Measurements from ENCODE around the gene GPATCH8.
"Not testable (repeated sequence)": the region's sequence is repeated elsewhere in the genome, so short reads cannot be mapped to it uniquely, and the experiment has no call there.

Gene GPATCH8

GRCh38 chr17:44394112-44394511, 109.1 kb downstream of the GPATCH8 start:
- H3K9me3 ChIP-seq (ENCODE audit: low read length); H3K4me1 ChIP-seq (ENCODE audit: insufficient read depth, low read length); H2AFZ ChIP-seq (ENCODE audit: low read depth, low read length); H3K4me3 ChIP-seq (ENCODE audit: low read length); H3K27me3 ChIP-seq (ENCODE audit: insufficient read depth, low read length): not testable (repeated sequence)
- H3K36me3 ChIP-seq (ENCODE audit: insufficient read depth, low read length) = peaks cover 39% of the 10 kb centered on the region

GRCh38 chr17:44390250-44390870, 112.8 kb downstream of the GPATCH8 start:
- Histone ChIP-seq H3K4me3 (ENCODE audit: low read length) (no peak overlapping the region), H3K27me3 (ENCODE audit: insufficient read depth, low read length) (no peaks in the 10 kb centered on the region), H3K4me1 (ENCODE audit: insufficient read depth, low read length) (peaks cover 4% of the 10 kb centered on the region), H3K36me3 (ENCODE audit: insufficient read depth, low read length) (peaks cover 5% of the 10 kb centered on the region), H3K9me3 (ENCODE audit: low read length) (no peaks in the 10 kb centered on the region), H2AFZ (ENCODE audit: low read depth, low read length) (no peak overlapping the region)

GRCh38 chr17:44389723-44390202, 113.4 kb downstream of the GPATCH8 start:
- H3K4me3 ChIP-seq (ENCODE audit: low read length) = no peak overlapping the region
- H3K36me3 ChIP-seq (ENCODE audit: insufficient read depth, low read length) = peaks cover 2% of the 10 kb centered on the region

GRCh38 chr17:44389281-44389680, 113.9 kb downstream of the GPATCH8 start, which contains the start of gene ITGA2B:
Gene ITGA2B, minus strand, starts transcription at chr17:44389649. Its CDS starts 176 bp downstream, at chr17:44389473.
- Histone ChIP-seq H3K4me3 (ENCODE audit: low read length) (no peak within 1 kb of the TSS), H3K4me1 (ENCODE audit: insufficient read depth, low read length) (peaks cover 9% of the 10 kb centered on the region), H3K27me3 (ENCODE audit: insufficient read depth, low read length) (no peaks in the 10 kb centered on the region), H3K36me3 (ENCODE audit: insufficient read depth, low read length) (peaks cover 2% of the 10 kb centered on the region), H2AFZ (ENCODE audit: low read depth, low read length) (no peak within 1 kb of the TSS), H3K9me3 (ENCODE audit: low read length) (no peaks in the 10 kb centered on the region)

More at GRCh38 chr17:44389723-44390202, 113.4 kb downstream of the GPATCH8 start:
- Histone ChIP-seq H3K9me3 (ENCODE audit: low read length) (no peaks in the 10 kb centered on the region), H3K4me1 (ENCODE audit: insufficient read depth, low read length) (peaks cover 7% of the 10 kb centered on the region), H2AFZ (ENCODE audit: low read depth, low read length) (no peak overlapping the region), H3K27me3 (ENCODE audit: insufficient read depth, low read length) (no peaks in the 10 kb centered on the region)

- Histone ChIP-seq H3K27me3 (ENCODE audit: insufficient read depth, low read length) (no peaks in the 10 kb centered on the region), H3K4me1 (ENCODE audit: insufficient read depth, low read length) (peaks cover 9% of the 10 kb centered on the region), H3K4me3 (ENCODE audit: low read length) (no peak overlapping the region), H3K9me3 (ENCODE audit: low read length) (no peaks in the 10 kb centered on the region), H3K36me3 (ENCODE audit: insufficient read depth, low read length) (peaks cover 2% of the 10 kb centered on the region), H2AFZ (ENCODE audit: low read depth, low read length) (no peak overlapping the region)
These were observed 115.4 kb downstream of the GPATCH8 start for GRCh38 chr17:44387804-44388203.

- no peaks in the 10 kb centered on the region for H3K27me3 ChIP-seq (ENCODE audit: insufficient read depth, low read length)
- H3K4me3 ChIP-seq (ENCODE audit: low read length) = no peak overlapping the region
These were observed 117.1 kb downstream of the GPATCH8 start for GRCh38 chr17:44386182-44386525.

GRCh38 chr17:44385287-44386181, 117.7 kb downstream of the GPATCH8 start:
- Histone ChIP-seq H3K4me3 (ENCODE audit: low read length) (peak overlapping the region; percentile 50), H3K9me3 (ENCODE audit: low read length) (no peaks in the 10 kb centered on the region), H3K36me3 (ENCODE audit: insufficient read depth, low read length) (no peaks in the 10 kb centered on the region), H2AFZ (ENCODE audit: low read depth, low read length) (peak overlapping the region; percentile 77), H3K27me3 (ENCODE audit: insufficient read depth, low read length) (no peaks in the 10 kb centered on the region), H3K4me1 (ENCODE audit: insufficient read depth, low read length) (peaks cover 9% of the 10 kb centered on the region)

More at GRCh38 chr17:44386182-44386525, 117.1 kb downstream of the GPATCH8 start:
- H3K4me1 ChIP-seq (ENCODE audit: insufficient read depth, low read length) = peaks cover 9% of the 10 kb centered on the region
- no peak overlapping the region for H2AFZ ChIP-seq (ENCODE audit: low read depth, low read length)
- no peaks in the 10 kb centered on the region for H3K9me3 ChIP-seq (ENCODE audit: low read length)
- H3K36me3 ChIP-seq (ENCODE audit: insufficient read depth, low read length) = no peaks in the 10 kb centered on the region

GRCh38 chr17:44384823-44385286, 118.4 kb downstream of the GPATCH8 start:
- Histone ChIP-seq H3K27me3 (ENCODE audit: insufficient read depth, low read length) (no peaks in the 10 kb centered on the region), H3K36me3 (ENCODE audit: insufficient read depth, low read length) (no peaks in the 10 kb centered on the region), H3K4me3 (ENCODE audit: low read length) (peak overlapping the region; percentile 43), H3K4me1 (ENCODE audit: insufficient read depth, low read length) (peaks cover 9% of the 10 kb centered on the region), H3K9me3 (ENCODE audit: low read length) (no peaks in the 10 kb centered on the region), H2AFZ (ENCODE audit: low read depth, low read length) (peak overlapping the region; percentile 77)

- Histone ChIP-seq H3K4me3 (ENCODE audit: low read length) (no peak overlapping the region), H3K27me3 (ENCODE audit: insufficient read depth, low read length) (no peaks in the 10 kb centered on the region), H3K36me3 (ENCODE audit: insufficient read depth, low read length) (no peaks in the 10 kb centered on the region), H2AFZ (ENCODE audit: low read depth, low read length) (peak overlapping the region; percentile 77), H3K9me3 (ENCODE audit: low read length) (no peaks in the 10 kb centered on the region), H3K4me1 (ENCODE audit: insufficient read depth, low read length) (peaks cover 9% of the 10 kb centered on the region)
These were observed 118.9 kb downstream of the GPATCH8 start for GRCh38 chr17:44384281-44384822.

GRCh38 chr17:44383861-44384260, 119.3 kb downstream of the GPATCH8 start:
- H3K27me3 ChIP-seq (ENCODE audit: insufficient read depth, low read length) = no peaks in the 10 kb centered on the region
- H3K9me3 ChIP-seq (ENCODE audit: low read length) = no peaks in the 10 kb centered on the region
- no peak overlapping the region for H2AFZ ChIP-seq (ENCODE audit: low read depth, low read length)

GRCh38 chr17:44383363-44383762, 119.8 kb downstream of the GPATCH8 start:
- Histone ChIP-seq H3K4me3 (ENCODE audit: low read length) (no peak overlapping the region), H3K9me3 (ENCODE audit: low read length) (no peaks in the 10 kb centered on the region), H3K27me3 (ENCODE audit: insufficient read depth, low read length) (no peaks in the 10 kb centered on the region), H3K36me3 (ENCODE audit: insufficient read depth, low read length) (no peaks in the 10 kb centered on the region), H2AFZ (ENCODE audit: low read depth, low read length) (no peak overlapping the region), H3K4me1 (ENCODE audit: insufficient read depth, low read length) (peaks cover 9% of the 10 kb centered on the region)

More at GRCh38 chr17:44383861-44384260, 119.3 kb downstream of the GPATCH8 start:
- Histone ChIP-seq H3K36me3 (ENCODE audit: insufficient read depth, low read length) (no peaks in the 10 kb centered on the region), H3K4me1 (ENCODE audit: insufficient read depth, low read length) (peaks cover 9% of the 10 kb centered on the region), H3K4me3 (ENCODE audit: low read length) (no peak overlapping the region)

- Histone ChIP-seq H3K36me3 (ENCODE audit: insufficient read depth, low read length) (no peaks in the 10 kb centered on the region), H2AFZ (ENCODE audit: low read depth, low read length) (no peak overlapping the region), H3K27me3 (ENCODE audit: insufficient read depth, low read length) (no peaks in the 10 kb centered on the region), H3K4me3 (ENCODE audit: low read length) (no peak overlapping the region), H3K4me1 (ENCODE audit: insufficient read depth, low read length) (peaks cover 9% of the 10 kb centered on the region), H3K9me3 (ENCODE audit: low read length) (no peaks in the 10 kb centered on the region)
These were observed 120.3 kb downstream of the GPATCH8 start for GRCh38 chr17:44382917-44383316.

GRCh38 chr17:44381810-44382305, 121.3 kb downstream of the GPATCH8 start:
- Histone ChIP-seq H3K4me3 (ENCODE audit: low read length) (no peak overlapping the region), H3K4me1 (ENCODE audit: insufficient read depth, low read length) (peaks cover 9% of the 10 kb centered on the region), H3K27me3 (ENCODE audit: insufficient read depth, low read length) (no peaks in the 10 kb centered on the region), H3K9me3 (ENCODE audit: low read length) (no peaks in the 10 kb centered on the region), H2AFZ (ENCODE audit: low read depth, low read length) (no peak overlapping the region), H3K36me3 (ENCODE audit: insufficient read depth, low read length) (no peaks in the 10 kb centered on the region)

Data from neuron (in vitro differentiated cells).